Measurements from ENCODE around the gene RGS9.
"Not testable (repeated sequence)": the region's sequence is repeated elsewhere in the genome, so short reads cannot be mapped to it uniquely, and the experiment has no call there.

Gene RGS9

GRCh38 chr17:65116515-65116914 lies 20.7 kb upstream of the RGS9 start:
- DNase-seq (ENCODE audit: low spot score), result not testable (repeated sequence)

GRCh38 chr17:65117384-65118035 lies 19.7 kb upstream of the RGS9 start:
- DNase-seq (ENCODE audit: low spot score), result no peak

- DNase-seq (ENCODE audit: low spot score), result no peak
Measured at GRCh38 chr17:65121368-65121767, 15.8 kb upstream of the RGS9 start.

GRCh38 chr17:65121916-65122806 lies 15.0 kb upstream of the RGS9 start:
- DNase-seq (ENCODE audit: low spot score), result no peak

- DNase-seq (ENCODE audit: low spot score), result peak; percentile 87
Measured at GRCh38 chr17:65122836-65123756, 14.1 kb upstream of the RGS9 start.

GRCh38 chr17:65123757-65124675 lies 13.2 kb upstream of the RGS9 start:
- no peak for DNase-seq (ENCODE audit: low spot score)

- DNase-seq (ENCODE audit: low spot score), result no peak
Measured at GRCh38 chr17:65130832-65131231, 6.3 kb upstream of the RGS9 start.

GRCh38 chr17:65131240-65131639 lies 5.9 kb upstream of the RGS9 start:
- DNase-seq (ENCODE audit: low spot score), result no peak

GRCh38 chr17:65131946-65132345 lies 5.2 kb upstream of the RGS9 start:
- peak; percentile 69 for DNase-seq (ENCODE audit: low spot score)

GRCh38 chr17:65134035-65134434 lies 3.1 kb upstream of the RGS9 start:
- no peak for DNase-seq (ENCODE audit: low spot score)

GRCh38 chr17:65139101-65139764 lies 2.1 kb downstream of the RGS9 start:
- no peak for DNase-seq (ENCODE audit: low spot score)

GRCh38 chr17:65142247-65142646 lies 5.1 kb downstream of the RGS9 start:
- no peak for DNase-seq (ENCODE audit: low spot score)

GRCh38 chr17:65143889-65144604 lies 6.9 kb downstream of the RGS9 start:
- no peak for DNase-seq (ENCODE audit: low spot score)

GRCh38 chr17:65145743-65146142 lies 8.6 kb downstream of the RGS9 start:
- DNase-seq (ENCODE audit: low spot score), result no peak

GRCh38 chr17:65147955-65148354 lies 10.8 kb downstream of the RGS9 start:
- no peak for DNase-seq (ENCODE audit: low spot score)

GRCh38 chr17:65154770-65155589 lies 17.8 kb downstream of the RGS9 start:
- DNase-seq (ENCODE audit: low spot score), result no peak

- no peak for DNase-seq (ENCODE audit: low spot score)
Measured at GRCh38 chr17:65155622-65156021, 18.5 kb downstream of the RGS9 start.

GRCh38 chr17:65156185-65156834 lies 19.1 kb downstream of the RGS9 start:
- DNase-seq (ENCODE audit: low spot score), result no peak
